Hepatocyte (in vitro differentiated cells): ENCODE results near the gene CTDSP2. TPM values are rescaled to one million over a fixed set of nuclear protein-coding genes. Genes with fewer than 3 reads are reported as not detected.

Experiments
- DNase-seq: peaks from one replicate; pipeline ENCODE4 v3.0.0-alpha.2; 2016; ENCODE audit warnings: low spot score
- H2AFZ ChIP-seq: fragments of 200-600 bp; sonication (generic); 2 replicates; pipeline ENCODE4 v1.6.0; 2016; ENCODE audit warnings: antibody characterized with exemption, mild to moderate bottlenecking
- H3K27ac ChIP-seq: fragments of 200-600 bp; sonication (generic); 2 replicates; pipeline ENCODE4 v1.5.1; 2016; ENCODE audit warnings: mild to moderate bottlenecking
- H3K27me3 ChIP-seq: fragments of 200-600 bp; sonication (generic); 2 replicates; pipeline ENCODE4 v1.6.1; 2016
- H3K36me3 ChIP-seq: fragments of 200-600 bp; sonication (generic); replicated peaks from 2 replicates; pipeline ENCODE4 v1.5.1; 2016; ENCODE audit warnings: low read depth; ENCODE audit not compliant: insufficient read depth
- H3K4me1 ChIP-seq: fragments of 200-600 bp; sonication (generic); 2 replicates; pipeline ENCODE4 v1.5.1; 2016; ENCODE audit warnings: mild to moderate bottlenecking, moderate library complexity; ENCODE audit not compliant: insufficient read depth
- H3K4me2 ChIP-seq: fragments of 200-600 bp; sonication (generic); 2 replicates; pipeline ENCODE4 v1.6.0; 2016
- H3K4me3 ChIP-seq: fragments of 200-600 bp; sonication (generic); 2 replicates; pipeline ENCODE4 v1.5.1; 2016; ENCODE audit warnings: mild to moderate bottlenecking
- H3K79me2 ChIP-seq: fragments of 200-600 bp; sonication (generic); 2 replicates; pipeline ENCODE4 v1.6.0; 2017; ENCODE audit warnings: mild to moderate bottlenecking
- H3K9me2 ChIP-seq: fragments of 200-600 bp; sonication (generic); replicated peaks from 2 replicates; pipeline ENCODE4 v1.6.0; 2017; ENCODE audit warnings: mild to moderate bottlenecking; ENCODE audit not compliant: insufficient read depth
- H3K9me3 ChIP-seq: fragments of 200-600 bp; sonication (generic); 2 replicates; pipeline ENCODE4 v1.5.1; 2016; ENCODE audit warnings: low read depth, mild to moderate bottlenecking
- H4K20me1 ChIP-seq: fragments of 200-600 bp; sonication (generic); 2 replicates; pipeline ENCODE4 v1.6.0; 2016; ENCODE audit warnings: mild to moderate bottlenecking; ENCODE audit not compliant: insufficient read depth, poor library complexity, severe bottlenecking
- EZH2 ChIP-seq: fragments of 200-600 bp; sonication (generic); IDR thresholded peaks from 2 replicates; pipeline ENCODE4 v1.6.1; 2016; ENCODE audit warnings: antibody characterized with exemption, mild to moderate bottlenecking, borderline replicate concordance
- EZH2phosphoT487 ChIP-seq: fragments of 200-600 bp; sonication (generic); IDR thresholded peaks from one replicate; pipeline ENCODE4 v1.6.1; 2018; ENCODE audit warnings: antibody characterized with exemption, mild to moderate bottlenecking, low read depth, moderate library complexity; ENCODE audit not compliant: unreplicated experiment, severe bottlenecking
- WGBS: methylation state at CpG from one replicate; pipeline ENCODE4 v1.1.6; 2016; ENCODE audit warnings: low lambda C conversion rate; ENCODE audit errors: missing lambda C conversion rate; 5-methylcytosine and 5-hydroxymethylcytosine counted together
- polyA plus RNA-seq: library from polyadenylated mRNA; unstranded; fragments of >200 nt; fragmentation: Nextera tagmentation; extraction: Ambion mirVana; gene quantifications from 2 replicates; pipeline ENCODE4 v1.2.1, GENCODE V29; 2016
- total RNA-seq: library from RNA; depleted of rRNA; stranded (reverse); fragments of >200 nt; gene quantifications from 2 replicates; pipeline ENCODE4 v1.2.3, GENCODE V29; 2014
- TF ChIP-seq, protein P1 (sequence below): fragments of 200-600 bp; sonication (generic); IDR thresholded peaks from 2 replicates; pipeline ENCODE4 v1.5.1; 2016; ENCODE audit warnings: antibody characterized with exemption, mild to moderate bottlenecking; ENCODE audit not compliant: poor library complexity

Gene CTDSP2
- total and polyA plus RNA-seq, 2 experiments from 2014 or later = 75.9 to 96.8 TPM

DNA sequence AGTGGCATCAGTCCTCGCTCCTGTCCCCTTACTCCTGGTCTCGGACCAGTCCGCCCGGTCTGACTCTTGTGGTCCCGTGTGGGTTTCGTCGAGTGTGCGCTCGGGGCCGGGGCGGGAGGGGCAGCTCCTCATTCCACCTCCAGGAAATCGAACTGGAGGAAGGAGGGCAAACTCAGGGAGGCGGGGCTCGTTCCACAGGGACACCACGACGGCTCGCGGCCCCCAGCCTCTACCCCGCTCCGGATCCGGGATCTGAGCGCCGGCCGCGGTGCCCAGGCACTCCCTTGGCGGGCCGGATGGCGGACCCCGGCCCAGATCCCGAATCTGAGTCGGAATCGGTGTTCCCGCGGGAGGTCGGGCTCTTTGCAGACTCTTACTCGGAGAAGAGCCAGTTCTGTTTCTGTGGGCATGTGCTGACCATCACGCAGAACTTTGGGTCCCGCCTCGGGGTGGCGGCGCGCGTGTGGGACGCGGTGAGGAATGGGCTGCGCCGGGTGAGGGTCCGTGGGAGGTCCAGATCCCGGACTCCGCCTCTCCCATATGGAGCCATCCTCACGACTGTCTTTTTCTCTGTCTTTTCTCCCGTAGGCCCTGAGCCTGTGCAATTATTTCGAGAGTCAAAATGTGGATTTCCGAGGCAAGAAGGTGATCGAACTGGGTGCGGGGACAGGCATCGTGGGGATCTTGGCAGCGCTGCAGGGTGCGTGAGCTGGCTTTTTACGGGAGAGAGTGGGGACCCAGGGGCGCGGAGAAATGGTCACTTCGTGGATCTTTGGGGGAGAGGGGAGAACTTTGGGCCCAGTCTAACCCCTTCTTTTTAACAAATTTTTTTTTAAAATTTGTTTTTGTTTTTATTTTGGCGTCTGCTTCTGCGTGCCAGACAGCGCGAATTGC, 73.9 kb downstream of the CTDSP2 start, which contains the start of gene EEF1AKMT3:
Gene EEF1AKMT3, plus strand, starts transcription at position 186 of the 894 bp plus-strand sequence. Its CDS starts 111 bp downstream, at position 297.
- peak; percentile 70 for DNase-seq
- peaks cover 5% of the 10 kb centered on the region for H3K4me1 ChIP-seq
- peak within 1 kb of the TSS; percentile 91 for H3K4me2 ChIP-seq
- H3K4me3 ChIP-seq = peak within 1 kb of the TSS; percentile 63
- peaks cover 14% of the 10 kb centered on the region for H3K79me2 ChIP-seq
- H3K36me3 ChIP-seq = no peaks in the 10 kb centered on the region
- WGBS = 6% methylated on average over 49 of the region's 67 CpGs
- H3K27me3 ChIP-seq = peaks cover 3% of the 10 kb centered on the region
- H3K27ac ChIP-seq = peak within 1 kb of the TSS; percentile 90
- H2AFZ ChIP-seq = peak within 1 kb of the TSS; percentile 90
- H4K20me1 ChIP-seq = no peaks in the 10 kb centered on the region
- no peak for TF ChIP-seq EZH2
- TF ChIP-seq, protein P1, sequence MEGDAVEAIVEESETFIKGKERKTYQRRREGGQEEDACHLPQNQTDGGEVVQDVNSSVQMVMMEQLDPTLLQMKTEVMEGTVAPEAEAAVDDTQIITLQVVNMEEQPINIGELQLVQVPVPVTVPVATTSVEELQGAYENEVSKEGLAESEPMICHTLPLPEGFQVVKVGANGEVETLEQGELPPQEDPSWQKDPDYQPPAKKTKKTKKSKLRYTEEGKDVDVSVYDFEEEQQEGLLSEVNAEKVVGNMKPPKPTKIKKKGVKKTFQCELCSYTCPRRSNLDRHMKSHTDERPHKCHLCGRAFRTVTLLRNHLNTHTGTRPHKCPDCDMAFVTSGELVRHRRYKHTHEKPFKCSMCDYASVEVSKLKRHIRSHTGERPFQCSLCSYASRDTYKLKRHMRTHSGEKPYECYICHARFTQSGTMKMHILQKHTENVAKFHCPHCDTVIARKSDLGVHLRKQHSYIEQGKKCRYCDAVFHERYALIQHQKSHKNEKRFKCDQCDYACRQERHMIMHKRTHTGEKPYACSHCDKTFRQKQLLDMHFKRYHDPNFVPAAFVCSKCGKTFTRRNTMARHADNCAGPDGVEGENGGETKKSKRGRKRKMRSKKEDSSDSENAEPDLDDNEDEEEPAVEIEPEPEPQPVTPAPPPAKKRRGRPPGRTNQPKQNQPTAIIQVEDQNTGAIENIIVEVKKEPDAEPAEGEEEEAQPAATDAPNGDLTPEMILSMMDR = no peak
- TF ChIP-seq EZH2phosphoT487 = no peak
- H3K9me3 ChIP-seq = no peaks in the 10 kb centered on the region
- H3K9me2 ChIP-seq = no peaks in the 10 kb centered on the region

DNA sequence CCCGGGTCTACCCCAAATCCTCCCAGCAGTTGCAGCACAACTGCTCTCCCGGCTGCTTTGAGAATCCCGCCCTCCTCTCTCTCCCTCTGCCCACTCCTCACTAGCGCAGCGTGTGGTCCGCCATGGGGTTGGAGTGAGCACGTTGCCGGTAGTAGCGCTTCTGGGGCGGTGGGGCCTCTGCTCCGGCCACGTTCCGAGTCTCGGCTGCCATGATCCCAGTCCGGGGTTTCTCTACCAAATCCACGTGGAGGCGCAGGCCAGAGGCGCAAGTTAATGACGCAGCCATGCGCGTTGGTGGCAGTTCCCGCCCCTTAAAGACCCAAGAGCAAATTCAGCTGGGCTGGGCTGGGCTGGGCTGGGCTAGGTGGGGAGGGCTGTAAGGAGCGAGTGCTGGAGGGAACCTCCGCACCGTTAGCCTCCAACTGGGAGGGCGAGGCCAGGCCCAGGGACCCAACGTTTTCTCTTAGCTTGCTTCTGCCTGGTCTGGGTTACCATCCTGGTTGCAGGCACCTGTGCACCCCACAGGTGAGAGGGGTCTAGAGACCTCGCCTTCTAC, 74.6 kb downstream of the CTDSP2 start, which contains the start of gene METTL1:
Gene METTL1, minus strand, starts transcription at position 233 of the 556 bp plus-strand sequence. Its CDS starts 22 bp downstream, at position 211.
- WGBS = under 1% methylated on average over 28 of the region's 28 CpGs
- H3K79me2 ChIP-seq = peaks cover 14% of the 10 kb centered on the region

DNA sequence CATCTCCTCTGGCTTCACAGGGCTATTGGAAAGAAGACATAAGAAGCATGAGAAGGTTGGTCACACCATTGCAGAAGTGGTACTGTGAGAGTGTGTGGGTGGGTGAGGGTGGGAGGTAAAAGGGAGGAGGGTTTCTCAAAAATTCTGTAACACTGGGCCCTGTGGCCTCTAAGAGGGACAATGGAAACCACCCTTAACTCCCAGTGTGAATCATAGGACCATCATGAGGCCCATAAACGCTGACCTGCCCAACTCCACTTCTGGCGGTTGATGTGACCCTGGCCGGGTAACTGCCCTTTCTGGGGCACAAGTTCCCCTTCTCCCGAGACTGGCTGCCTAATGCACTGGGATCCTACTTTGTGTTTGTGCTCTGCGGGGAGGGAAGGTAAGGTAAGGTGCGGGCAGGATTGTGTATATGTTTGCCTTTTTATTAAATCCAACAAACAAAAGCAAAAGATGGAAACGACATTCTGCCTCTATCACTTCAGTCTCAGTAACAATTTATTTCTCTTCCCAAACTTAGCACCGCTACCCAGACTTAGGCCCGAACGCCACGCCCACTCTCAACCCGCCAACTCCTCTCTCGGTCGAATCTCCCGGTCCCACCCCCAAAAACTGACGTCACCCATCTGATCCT, 75.2 kb downstream of the CTDSP2 start:
- no peaks in the 10 kb centered on the region for H3K9me2 ChIP-seq
- H2AFZ ChIP-seq = peak overlapping the region; percentile 53
- peaks cover 14% of the 10 kb centered on the region for H3K79me2 ChIP-seq
- H3K36me3 ChIP-seq = no peaks in the 10 kb centered on the region
- H3K9me3 ChIP-seq = no peaks in the 10 kb centered on the region
- peak overlapping the region; percentile 56 for H3K4me3 ChIP-seq
- H4K20me1 ChIP-seq = no peaks in the 10 kb centered on the region
- H3K4me2 ChIP-seq = peak overlapping the region; percentile 91
- TF ChIP-seq, protein P1 = no peak
- TF ChIP-seq EZH2 (no peak), EZH2phosphoT487 (no peak)
- DNase-seq = peak; percentile 93
- peak overlapping the region; percentile 90 for H3K27ac ChIP-seq
- 6% methylated on average over 16 of the region's 16 CpGs for WGBS
- H3K4me1 ChIP-seq = peaks cover 15% of the 10 kb centered on the region
- peaks cover 16% of the 10 kb centered on the region for H3K27me3 ChIP-seq

More for the DNA sequence above, 74.6 kb downstream of the CTDSP2 start, which contains the start of gene METTL1:
- Histone ChIP-seq H2AFZ (peak within 1 kb of the TSS; percentile 90), H3K9me3 (no peaks in the 10 kb centered on the region), H3K4me3 (peak within 1 kb of the TSS; percentile 63), H3K4me2 (peak within 1 kb of the TSS; percentile 91), H3K27ac (peak within 1 kb of the TSS; percentile 90), H3K36me3 (no peaks in the 10 kb centered on the region), H3K9me2 (no peaks in the 10 kb centered on the region), H3K27me3 (peaks cover 10% of the 10 kb centered on the region), H3K4me1 (peaks cover 9% of the 10 kb centered on the region), H4K20me1 (no peaks in the 10 kb centered on the region)
- DNase-seq = peak; percentile 96
- TF ChIP-seq, protein P1 = no peak
- TF ChIP-seq EZH2phosphoT487 = no peak
- no peak for TF ChIP-seq EZH2
